ENCODE data around the gene HTR3B. TPM values are rescaled to one million over a fixed set of nuclear protein-coding genes. Genes with fewer than 3 reads are reported as not detected.

Gene HTR3B
- polyA plus RNA-seq, 1 donor (not counting 4 experiments of a cell fraction or from before 2014, with no cell fraction given) = not detected

DNA sequence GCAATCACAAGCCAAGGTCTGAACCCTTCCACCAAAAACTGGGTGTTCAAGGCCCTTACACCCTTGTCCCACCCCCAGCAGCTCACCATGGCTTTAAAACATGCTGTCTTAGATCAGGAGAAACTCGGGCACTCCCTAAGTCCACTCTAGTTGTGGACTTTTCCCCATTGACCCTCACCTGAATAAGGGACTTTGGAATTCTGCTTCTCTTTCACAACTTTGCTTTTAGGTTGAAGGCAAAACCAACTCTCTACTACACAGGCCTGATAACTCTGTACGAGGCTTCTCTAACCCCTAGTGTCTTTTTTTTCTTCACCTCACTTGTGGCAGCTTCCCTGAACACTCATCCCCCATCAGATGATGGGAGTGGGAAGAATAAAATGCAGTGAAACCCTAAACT is 85.3 kb downstream of the HTR3B start:
- Histone ChIP-seq H3K4me2 (ENCODE audit: control insufficient read depth, extremely low read depth, insufficient read depth, low read depth, low read length) (no peak overlapping the region), H4K20me1 (ENCODE audit: control insufficient read depth, extremely low read depth, insufficient read depth, low read length) (no peaks in the 10 kb centered on the region), H3K27ac (ENCODE audit: control insufficient read depth, insufficient read depth, low read length) (no peak overlapping the region), H3K4me3 (ENCODE audit: control insufficient read depth in 2 of 3, extremely low read depth in 1 of 3, insufficient read depth in 2 of 3, low read depth in 1 of 3, low read length in 3 of 3) (no peak overlapping the region), H3K4me1 (ENCODE audit: control insufficient read depth, extremely low read depth, insufficient read depth, low read length) (no peaks in the 10 kb centered on the region), H3K9ac (ENCODE audit: control insufficient read depth, extremely low read depth, insufficient read depth, low read length) (no peak overlapping the region), H2AFZ (ENCODE audit: control insufficient read depth, low read length) (no peak overlapping the region), H3K9me1 (ENCODE audit: control insufficient read depth, extremely low read depth, insufficient read depth, low read length) (no peaks in the 10 kb centered on the region), H3K79me2 (ENCODE audit: control insufficient read depth, insufficient read depth, low read length) (no peaks in the 10 kb centered on the region), H3K27me3 (ENCODE audit: control insufficient read depth, extremely low read depth, insufficient read depth, low read length) (no peaks in the 10 kb centered on the region), H3K36me3 (ENCODE audit: control insufficient read depth in 2 of 2, extremely low read depth in 1 of 2, insufficient read depth in 2 of 2, low read length in 2 of 2) (no peaks in the 10 kb centered on the region), H3K9me3 (ENCODE audit: control insufficient read depth, low read depth, low read length) (no peaks in the 10 kb centered on the region)
- DNase-seq (ENCODE audit: low read depth, low spot score) (no peak), FAIRE-seq (no peak)
- TF ChIP-seq EZH2 (IDR thresholded peaks at IDR 0.05; ENCODE audit: low read length) = no peak
- TF ChIP-seq, protein P1, sequence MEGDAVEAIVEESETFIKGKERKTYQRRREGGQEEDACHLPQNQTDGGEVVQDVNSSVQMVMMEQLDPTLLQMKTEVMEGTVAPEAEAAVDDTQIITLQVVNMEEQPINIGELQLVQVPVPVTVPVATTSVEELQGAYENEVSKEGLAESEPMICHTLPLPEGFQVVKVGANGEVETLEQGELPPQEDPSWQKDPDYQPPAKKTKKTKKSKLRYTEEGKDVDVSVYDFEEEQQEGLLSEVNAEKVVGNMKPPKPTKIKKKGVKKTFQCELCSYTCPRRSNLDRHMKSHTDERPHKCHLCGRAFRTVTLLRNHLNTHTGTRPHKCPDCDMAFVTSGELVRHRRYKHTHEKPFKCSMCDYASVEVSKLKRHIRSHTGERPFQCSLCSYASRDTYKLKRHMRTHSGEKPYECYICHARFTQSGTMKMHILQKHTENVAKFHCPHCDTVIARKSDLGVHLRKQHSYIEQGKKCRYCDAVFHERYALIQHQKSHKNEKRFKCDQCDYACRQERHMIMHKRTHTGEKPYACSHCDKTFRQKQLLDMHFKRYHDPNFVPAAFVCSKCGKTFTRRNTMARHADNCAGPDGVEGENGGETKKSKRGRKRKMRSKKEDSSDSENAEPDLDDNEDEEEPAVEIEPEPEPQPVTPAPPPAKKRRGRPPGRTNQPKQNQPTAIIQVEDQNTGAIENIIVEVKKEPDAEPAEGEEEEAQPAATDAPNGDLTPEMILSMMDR (optimal IDR thresholded peaks at IDR 0.05 in 1 of 3, IDR thresholded peaks at IDR 0.05 in 1 of 3, conservative IDR thresholded peaks at IDR 0.05 in 1 of 3; ENCODE audit: extremely low read depth in 1 of 3, insufficient read depth in 2 of 3, low read length in 3 of 3) = no peak
- dilution Hi-C loops (cut with MboI; ENCODE audit: extremely low pct_ligation_motif_present, low sequenced_read_pairs) = no loop called here

DNA sequence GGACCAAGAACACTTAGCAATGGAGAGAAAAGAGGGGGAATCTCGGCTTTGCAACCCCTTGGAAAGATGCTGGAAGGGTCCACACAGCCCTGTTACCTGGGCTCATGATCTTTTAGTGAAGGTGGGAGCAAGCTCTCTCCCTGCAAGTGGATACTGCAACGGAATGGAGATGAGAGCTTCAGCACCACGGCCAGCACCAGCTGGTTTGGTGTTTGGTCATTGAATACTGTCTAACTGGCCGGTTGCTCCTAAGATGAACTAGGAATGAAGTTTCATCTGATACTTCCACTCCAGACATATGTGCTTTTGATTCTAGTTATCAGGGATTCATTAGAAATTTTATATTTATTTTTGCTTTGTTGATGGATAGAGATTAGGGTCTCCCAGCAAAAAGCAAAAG is 86.6 kb downstream of the HTR3B start:
- Histone ChIP-seq H3K9ac (ENCODE audit: control insufficient read depth, extremely low read depth, insufficient read depth, low read length) (no peak overlapping the region), H3K36me3 (ENCODE audit: control insufficient read depth in 2 of 2, extremely low read depth in 1 of 2, insufficient read depth in 2 of 2, low read length in 2 of 2) (no peaks in the 10 kb centered on the region), H4K20me1 (ENCODE audit: control insufficient read depth, extremely low read depth, insufficient read depth, low read length) (no peaks in the 10 kb centered on the region), H3K4me1 (ENCODE audit: control insufficient read depth, extremely low read depth, insufficient read depth, low read length) (no peaks in the 10 kb centered on the region), H3K27me3 (ENCODE audit: control insufficient read depth, extremely low read depth, insufficient read depth, low read length) (no peaks in the 10 kb centered on the region), H3K79me2 (ENCODE audit: control insufficient read depth, insufficient read depth, low read length) (no peaks in the 10 kb centered on the region), H3K9me1 (ENCODE audit: control insufficient read depth, extremely low read depth, insufficient read depth, low read length) (no peaks in the 10 kb centered on the region), H3K9me3 (ENCODE audit: control insufficient read depth, low read depth, low read length) (no peaks in the 10 kb centered on the region), H2AFZ (ENCODE audit: control insufficient read depth, low read length) (no peak overlapping the region), H3K4me2 (ENCODE audit: control insufficient read depth, extremely low read depth, insufficient read depth, low read depth, low read length) (no peak overlapping the region), H3K27ac (ENCODE audit: control insufficient read depth, insufficient read depth, low read length) (no peak overlapping the region), H3K4me3 (ENCODE audit: control insufficient read depth in 2 of 3, extremely low read depth in 1 of 3, insufficient read depth in 2 of 3, low read depth in 1 of 3, low read length in 3 of 3) (no peak overlapping the region)
- TF ChIP-seq, protein P1 (optimal IDR thresholded peaks at IDR 0.05 in 1 of 3, IDR thresholded peaks at IDR 0.05 in 1 of 3, conservative IDR thresholded peaks at IDR 0.05 in 1 of 3; ENCODE audit: extremely low read depth in 1 of 3, insufficient read depth in 2 of 3, low read length in 3 of 3) = no peak
- TF ChIP-seq EZH2 (IDR thresholded peaks at IDR 0.05; ENCODE audit: low read length) = no peak
- no peak for DNase-seq (ENCODE audit: low read depth, low spot score)
- dilution Hi-C loops (cut with MboI; ENCODE audit: extremely low pct_ligation_motif_present, low sequenced_read_pairs) = no loop called here
- FAIRE-seq = no peak

All from keratinocyte (primary cell).